GM19455 (cell line): ENCODE data around the gene GJA5.

ENCODE experiments used
- ATAC-seq: cut with Tn5 transposase; IDR thresholded peaks from one replicate; pipeline ENCODE4 v1.9.1; 2021; ENCODE audit not compliant: unreplicated experiment

The GJA5 gene

DNA sequence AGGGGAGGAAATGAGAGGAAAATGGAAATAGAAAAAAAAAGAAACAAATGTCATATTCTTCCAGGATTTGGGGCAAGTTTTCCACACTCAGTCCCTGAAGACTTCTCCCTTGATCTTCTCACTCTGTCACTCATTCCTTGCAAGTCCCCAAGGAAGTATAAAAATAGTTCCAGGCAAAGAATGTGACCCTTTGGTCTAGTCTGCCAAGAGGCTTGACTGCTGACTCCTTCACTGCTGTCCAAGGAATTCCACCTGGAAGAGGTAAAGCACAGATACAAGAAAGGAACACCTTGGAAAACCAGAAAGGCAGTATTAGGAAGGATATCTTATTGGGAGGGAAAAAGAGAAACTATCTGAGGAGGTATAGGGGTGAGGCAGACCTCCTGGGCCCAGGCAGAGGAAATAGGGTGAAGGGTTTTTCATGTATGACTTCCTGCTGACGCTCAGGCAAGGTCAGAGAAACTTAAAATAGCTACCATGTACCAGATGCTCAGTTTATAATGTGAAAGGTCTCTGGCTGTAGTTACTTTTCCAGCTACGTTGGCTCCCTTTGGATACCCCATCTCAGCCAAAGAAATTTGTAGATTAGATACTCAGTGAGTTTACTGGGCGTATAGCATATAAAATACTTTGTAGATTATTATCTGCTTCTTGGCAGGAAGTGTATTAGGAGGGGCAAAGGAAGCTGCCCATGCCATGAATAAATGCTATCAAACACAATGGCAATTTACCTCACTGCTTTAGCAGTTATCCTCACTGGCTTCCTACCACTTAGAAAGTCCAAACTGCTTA lies 2.0 kb upstream of the GJA5 start:
- no peak for ATAC-seq

DNA sequence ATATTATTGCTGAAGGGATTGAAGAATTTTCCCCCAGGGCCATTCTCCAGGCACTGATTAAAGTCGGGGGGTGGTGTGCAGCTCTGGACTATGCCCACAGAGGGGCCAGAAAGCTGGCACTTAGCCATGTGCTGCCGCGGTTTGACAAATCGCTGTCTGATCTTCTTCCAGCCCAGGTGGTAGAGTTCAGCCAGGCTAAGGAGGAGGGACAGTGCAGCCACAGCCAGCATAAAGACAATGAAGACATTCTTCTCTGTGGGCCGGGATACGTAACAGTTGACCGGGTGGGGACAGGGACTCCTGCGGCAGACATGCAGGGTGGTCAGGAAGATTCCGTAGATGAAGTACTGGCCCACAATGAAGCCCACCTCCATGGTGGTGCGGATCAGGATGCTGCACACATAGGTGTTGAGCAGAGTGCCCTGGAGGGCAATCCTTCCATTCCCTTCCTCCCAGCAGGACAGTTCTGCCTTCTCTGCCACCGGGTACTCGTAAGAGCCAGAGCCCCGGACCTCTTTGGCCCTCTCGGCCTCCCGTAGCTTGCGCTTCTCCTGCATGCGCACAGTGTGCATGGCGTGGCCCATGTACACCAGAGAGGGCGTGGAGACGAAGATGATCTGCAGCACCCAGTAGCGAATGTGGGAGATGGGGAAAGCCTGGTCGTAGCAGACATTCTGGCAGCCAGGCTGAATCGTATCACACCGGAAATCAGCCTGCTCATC lies 1.9 kb downstream of the GJA5 start:
- no peak for ATAC-seq

- ATAC-seq = no peak
These were observed 3.1 kb downstream of the GJA5 start for GRCh38 chr1:147757015-147757990.

DNA sequence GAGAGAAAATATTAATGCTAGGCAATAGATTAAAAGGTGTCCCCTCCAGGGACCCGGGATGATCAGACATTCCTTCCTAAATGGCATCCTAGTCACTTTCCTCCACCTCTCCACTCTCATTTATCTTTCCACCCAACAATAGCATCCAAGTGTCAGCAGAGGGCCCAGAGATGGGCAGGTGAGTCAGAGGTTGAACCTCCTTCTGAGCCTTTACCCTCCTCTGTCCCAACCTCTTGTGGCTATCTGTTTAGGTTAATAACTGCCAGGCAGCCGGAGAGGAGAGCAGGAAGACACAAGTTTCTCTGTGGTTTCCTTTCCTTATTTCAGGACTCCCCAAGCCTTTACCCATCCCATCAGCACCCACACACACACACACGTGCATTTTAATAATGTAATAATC lies 4.1 kb downstream of the GJA5 start:
- no peak for ATAC-seq

GRCh38 chr1:147754661-147755060 lies 5.7 kb downstream of the GJA5 start:
- no peak for ATAC-seq

DNA sequence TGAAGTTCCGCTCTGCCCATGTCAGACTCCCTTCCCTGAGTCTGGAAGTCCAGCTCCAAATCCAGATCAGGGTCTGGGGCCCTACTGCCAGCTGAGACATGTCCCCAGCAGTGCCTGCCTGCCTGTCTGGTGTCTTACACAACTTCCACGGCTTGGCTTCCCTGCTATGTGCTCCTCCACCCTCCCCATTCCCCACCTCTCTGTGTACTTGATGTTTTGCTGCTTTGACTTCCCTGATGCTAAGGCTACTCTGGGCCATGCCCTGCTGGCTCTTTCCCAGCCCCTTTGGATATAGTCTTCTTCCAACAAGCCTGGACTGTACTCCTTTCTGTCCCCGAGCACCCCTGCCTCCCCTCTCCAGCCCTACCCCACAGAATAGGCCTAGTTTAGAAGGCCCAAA lies 7.3 kb downstream of the GJA5 start:
- no peak for ATAC-seq

- ATAC-seq = no peak
These were observed 7.9 kb downstream of the GJA5 start for GRCh38 chr1:147752511-147752910.

DNA sequence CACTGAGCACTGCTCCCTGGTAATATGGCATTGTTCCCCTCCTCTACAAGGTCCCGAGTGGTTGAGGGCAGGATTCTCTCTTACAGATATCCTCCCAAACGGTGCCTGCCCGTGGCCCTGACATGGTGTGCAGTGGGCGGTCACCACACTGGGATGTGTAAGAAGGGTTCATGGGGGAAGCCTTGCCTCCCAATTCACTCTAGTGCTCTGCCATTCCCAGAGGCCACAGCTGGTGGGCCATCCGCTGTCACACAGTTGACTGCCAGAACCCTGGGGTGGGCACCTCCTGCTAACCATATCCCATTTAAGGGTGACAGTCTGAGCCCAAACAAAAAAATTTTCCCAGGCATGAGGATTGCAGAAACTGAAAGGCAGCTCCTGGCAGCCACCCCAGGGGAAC lies 9.1 kb downstream of the GJA5 start:
- no peak for ATAC-seq

DNA sequence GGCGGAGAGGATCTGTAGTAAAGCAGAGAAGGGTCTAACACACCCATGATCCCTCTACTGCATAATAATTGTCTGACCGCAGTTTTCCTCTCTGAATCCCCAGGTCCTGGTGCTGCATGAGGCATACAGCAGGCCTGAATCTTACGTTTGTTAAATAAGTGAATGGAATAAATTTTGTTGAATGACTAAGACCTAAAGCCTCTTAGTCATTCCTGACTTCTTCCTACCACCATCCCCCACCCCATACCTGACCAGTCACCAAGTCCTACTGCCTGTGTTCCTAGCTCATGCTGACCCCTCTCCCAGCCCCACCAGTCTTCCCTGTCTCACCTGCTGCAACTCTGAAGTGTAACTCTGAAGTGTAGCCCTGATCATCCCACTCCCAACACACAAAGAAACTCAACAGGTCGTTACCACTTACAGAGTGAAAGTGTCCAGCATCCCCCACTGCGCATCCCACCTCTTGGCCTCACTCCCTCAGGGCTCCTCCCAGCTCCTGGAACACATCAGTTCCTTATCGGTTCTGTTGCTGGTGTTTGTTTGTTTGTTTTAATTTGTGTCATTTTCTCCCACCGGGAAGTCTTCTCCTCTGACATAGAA lies 9.7 kb downstream of the GJA5 start:
- no peak for ATAC-seq

GRCh38 chr1:147749792-147750191 lies 10.6 kb downstream of the GJA5 start:
- no peak for ATAC-seq

- no peak for ATAC-seq
These were observed 11.6 kb downstream of the GJA5 start for GRCh38 chr1:147748676-147749350.

DNA sequence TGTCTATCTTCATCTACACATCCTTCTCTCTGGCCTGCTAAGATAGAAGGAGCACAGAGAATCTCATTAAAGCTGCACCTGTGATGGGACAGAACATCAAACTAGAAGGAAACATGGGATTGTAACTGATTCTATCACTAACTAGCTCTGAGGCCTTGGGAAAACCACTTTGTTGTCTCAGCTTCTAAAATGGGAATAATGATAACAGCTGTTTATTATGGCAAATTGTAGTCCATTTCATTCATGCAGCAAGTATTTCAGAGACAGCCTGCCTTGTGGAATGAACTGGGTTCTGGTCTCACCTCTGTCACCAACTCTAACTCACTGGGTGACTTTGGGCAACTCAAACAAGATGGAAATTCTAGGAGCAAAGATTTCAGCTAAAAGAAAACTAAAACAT lies 12.4 kb downstream of the GJA5 start:
- ATAC-seq = no peak

DNA sequence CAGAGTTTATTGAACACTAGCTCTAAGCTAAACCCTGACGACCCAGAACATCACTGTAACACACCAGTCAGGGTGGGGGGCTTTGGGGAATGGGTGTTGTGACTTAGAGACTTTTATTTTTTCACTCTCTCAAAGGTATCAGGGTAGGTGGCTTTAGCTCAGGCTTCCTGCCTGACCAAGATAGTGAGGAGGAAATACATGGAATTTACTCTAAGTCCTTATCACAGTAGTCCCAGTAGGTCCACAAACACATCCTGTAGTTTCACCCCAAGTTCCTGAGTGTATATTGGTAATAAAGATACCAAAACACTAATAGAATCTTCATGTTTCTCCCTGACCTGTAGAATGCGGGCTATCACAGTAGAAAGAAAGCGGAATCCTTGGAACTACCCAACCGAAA lies 15.1 kb downstream of the GJA5 start:
- ATAC-seq = no peak

DNA sequence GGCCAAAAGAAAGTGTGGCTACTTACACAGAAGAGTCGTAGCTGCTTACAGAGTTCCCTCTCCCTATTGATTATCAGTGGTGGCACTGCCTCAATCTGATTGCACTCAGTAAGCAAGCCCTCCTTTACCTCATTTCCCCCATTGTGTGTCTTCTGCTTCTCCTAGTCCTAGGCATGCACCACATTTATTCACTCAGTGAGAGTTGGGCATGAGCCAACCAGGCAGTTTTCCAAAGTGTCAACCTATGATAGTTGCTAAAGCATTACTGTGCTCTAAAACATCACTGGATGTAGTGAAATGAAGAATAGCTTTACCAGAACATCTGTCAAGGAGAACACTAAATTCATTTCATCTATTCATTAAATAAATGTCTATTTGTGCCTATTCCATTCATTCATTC lies 19.3 kb downstream of the GJA5 start:
- no peak for ATAC-seq

- no peak for ATAC-seq
These were observed 20.0 kb downstream of the GJA5 start for GRCh38 chr1:147740391-147740790.

DNA sequence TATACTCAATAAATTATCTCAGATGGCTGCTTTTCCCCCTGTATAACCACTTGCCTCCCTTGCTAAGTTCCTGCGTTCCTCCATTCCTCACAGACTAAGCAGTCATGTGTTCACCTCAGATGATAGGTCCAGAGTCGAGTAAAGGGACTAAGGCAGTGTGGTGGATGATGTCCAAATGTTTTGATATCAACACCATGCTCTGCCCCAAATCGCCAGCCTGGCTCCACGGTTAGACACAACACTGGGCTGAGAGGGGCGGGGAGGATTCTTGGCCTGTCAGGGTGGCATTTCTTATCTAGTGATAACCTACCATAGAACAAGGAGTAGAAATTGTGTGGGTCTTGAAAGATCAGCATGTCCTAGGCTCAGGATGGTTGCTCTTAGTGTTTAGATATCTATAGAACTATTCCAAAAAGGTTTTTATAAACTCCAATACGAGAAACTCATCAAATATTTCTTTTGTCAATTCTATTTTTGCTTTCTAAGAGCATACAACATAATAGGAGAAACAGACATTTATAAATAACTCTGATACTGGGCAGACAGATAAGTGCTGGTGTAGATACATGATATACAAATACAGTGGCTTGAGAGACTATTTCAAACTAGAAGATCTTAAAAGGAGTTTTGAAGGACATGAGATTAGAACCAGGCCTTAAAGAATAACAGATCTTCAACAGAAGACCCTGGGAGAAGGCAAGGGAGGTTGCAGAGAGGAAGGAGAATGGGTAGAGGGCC lies 21.5 kb downstream of the GJA5 start:
- ATAC-seq = no peak

DNA sequence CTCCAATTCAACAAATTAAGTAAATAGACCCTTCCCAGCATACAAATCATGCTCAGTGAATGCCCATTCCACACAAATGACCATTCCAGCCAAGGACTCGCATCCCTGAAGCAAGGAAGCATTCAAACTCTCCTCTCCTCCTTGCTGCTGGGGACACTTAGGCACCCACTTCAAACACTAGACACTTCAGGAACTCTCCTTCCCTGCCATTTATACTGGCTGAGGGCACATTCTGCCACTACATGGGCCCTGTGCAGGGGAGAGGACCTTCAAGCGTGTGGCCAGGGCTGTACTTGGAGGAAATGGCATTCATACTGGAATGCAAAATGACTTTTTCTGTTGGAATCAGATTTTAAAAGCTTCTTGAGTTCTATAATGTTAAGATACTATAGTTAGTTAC lies 22.3 kb downstream of the GJA5 start:
- ATAC-seq = no peak

GRCh38 chr1:147736883-147737282 lies 23.5 kb downstream of the GJA5 start:
- no peak for ATAC-seq

GRCh38 chr1:147735423-147735822 lies 25.0 kb downstream of the GJA5 start:
- ATAC-seq = no peak
